GM06990 (cell line): Measurements from ENCODE around the gene CACNA2D3.

Source experiments
- DNase-seq: peaks from one replicate; pipeline ENCODE4 v3.0.0-alpha.2; 2011; ENCODE audit not compliant: insufficient read length; ENCODE audit errors: extremely low read depth
- H3K27me3 ChIP-seq: replicated peaks from 2 replicates; pipeline ENCODE4 v1.6.0; 2011; ENCODE audit warnings: low read length; ENCODE audit not compliant: control insufficient read depth, insufficient read depth
- H3K36me3 ChIP-seq: 2 replicates; pipeline ENCODE4 v1.5.1; 2011; ENCODE audit warnings: low read length; ENCODE audit not compliant: control insufficient read depth, insufficient read depth
- H3K4me3 ChIP-seq: replicated peaks from 2 replicates; pipeline ENCODE4 v1.5.1; 2011; ENCODE audit warnings: low read depth, mild to moderate bottlenecking, control low read depth, low read length
- TF ChIP-seq, protein P1 (sequence below): IDR thresholded peaks from 2 replicates; pipeline ENCODE4 v1.5.1; 2011; ENCODE audit warnings: low read length, control low read depth, mild to moderate bottlenecking, inconsistent platforms; ENCODE audit not compliant: insufficient read depth, poor library complexity, severe bottlenecking

Gene CACNA2D3

DNA sequence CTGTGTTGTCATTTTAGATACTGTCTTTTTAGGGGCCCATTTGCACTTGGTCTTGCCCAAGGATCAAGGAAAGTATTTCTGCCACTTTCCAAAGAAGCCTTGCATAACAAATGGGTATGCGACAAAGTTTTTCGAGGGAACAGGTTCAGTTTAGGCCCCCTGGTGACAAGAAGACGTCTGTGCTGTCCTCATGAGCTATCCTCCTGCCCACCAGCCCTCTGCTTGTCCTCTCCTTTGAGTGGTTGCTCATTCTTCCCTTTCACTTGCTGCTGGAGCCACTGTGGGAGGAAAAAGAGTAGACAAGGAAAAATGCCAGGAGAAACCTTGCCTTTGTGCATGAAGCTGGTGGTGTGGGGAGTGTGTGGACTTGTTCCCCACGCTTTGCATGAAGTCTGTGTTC is 171.9 kb downstream of the CACNA2D3 start:
- H3K36me3 ChIP-seq: no peaks in the 10 kb centered on the region
- DNase-seq: no peak
- TF ChIP-seq, protein P1, sequence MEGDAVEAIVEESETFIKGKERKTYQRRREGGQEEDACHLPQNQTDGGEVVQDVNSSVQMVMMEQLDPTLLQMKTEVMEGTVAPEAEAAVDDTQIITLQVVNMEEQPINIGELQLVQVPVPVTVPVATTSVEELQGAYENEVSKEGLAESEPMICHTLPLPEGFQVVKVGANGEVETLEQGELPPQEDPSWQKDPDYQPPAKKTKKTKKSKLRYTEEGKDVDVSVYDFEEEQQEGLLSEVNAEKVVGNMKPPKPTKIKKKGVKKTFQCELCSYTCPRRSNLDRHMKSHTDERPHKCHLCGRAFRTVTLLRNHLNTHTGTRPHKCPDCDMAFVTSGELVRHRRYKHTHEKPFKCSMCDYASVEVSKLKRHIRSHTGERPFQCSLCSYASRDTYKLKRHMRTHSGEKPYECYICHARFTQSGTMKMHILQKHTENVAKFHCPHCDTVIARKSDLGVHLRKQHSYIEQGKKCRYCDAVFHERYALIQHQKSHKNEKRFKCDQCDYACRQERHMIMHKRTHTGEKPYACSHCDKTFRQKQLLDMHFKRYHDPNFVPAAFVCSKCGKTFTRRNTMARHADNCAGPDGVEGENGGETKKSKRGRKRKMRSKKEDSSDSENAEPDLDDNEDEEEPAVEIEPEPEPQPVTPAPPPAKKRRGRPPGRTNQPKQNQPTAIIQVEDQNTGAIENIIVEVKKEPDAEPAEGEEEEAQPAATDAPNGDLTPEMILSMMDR: no peak
- H3K27me3 ChIP-seq: no peaks in the 10 kb centered on the region; the same call in none of the 2 replicates
- no peak overlapping the region for H3K4me3 ChIP-seq

DNA sequence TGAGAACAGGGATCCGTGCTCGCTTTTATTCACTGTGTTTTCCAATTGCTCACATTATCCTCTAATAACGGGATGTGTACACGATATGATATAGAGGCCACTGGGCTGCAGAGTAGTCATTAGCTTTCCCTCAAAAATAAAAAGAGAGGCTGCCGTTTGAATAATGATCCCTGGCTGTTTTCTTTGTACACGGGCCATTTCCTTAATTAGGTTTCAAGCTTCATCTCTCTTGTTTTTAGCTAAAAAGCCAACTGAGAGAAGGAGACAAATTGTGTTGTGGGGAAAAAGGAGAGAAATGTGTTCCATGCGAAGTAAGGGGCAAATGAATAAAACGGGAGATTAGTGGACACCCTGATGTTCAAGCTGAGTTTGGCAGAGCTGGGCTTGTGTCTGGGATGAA is 174.2 kb downstream of the CACNA2D3 start:
- DNase-seq: no peak
- TF ChIP-seq, protein P1: no peak
- Histone ChIP-seq H3K4me3 (no peak overlapping the region), H3K27me3 (no peaks in the 10 kb centered on the region; the same call in none of the 2 replicates), H3K36me3 (no peaks in the 10 kb centered on the region)

DNA sequence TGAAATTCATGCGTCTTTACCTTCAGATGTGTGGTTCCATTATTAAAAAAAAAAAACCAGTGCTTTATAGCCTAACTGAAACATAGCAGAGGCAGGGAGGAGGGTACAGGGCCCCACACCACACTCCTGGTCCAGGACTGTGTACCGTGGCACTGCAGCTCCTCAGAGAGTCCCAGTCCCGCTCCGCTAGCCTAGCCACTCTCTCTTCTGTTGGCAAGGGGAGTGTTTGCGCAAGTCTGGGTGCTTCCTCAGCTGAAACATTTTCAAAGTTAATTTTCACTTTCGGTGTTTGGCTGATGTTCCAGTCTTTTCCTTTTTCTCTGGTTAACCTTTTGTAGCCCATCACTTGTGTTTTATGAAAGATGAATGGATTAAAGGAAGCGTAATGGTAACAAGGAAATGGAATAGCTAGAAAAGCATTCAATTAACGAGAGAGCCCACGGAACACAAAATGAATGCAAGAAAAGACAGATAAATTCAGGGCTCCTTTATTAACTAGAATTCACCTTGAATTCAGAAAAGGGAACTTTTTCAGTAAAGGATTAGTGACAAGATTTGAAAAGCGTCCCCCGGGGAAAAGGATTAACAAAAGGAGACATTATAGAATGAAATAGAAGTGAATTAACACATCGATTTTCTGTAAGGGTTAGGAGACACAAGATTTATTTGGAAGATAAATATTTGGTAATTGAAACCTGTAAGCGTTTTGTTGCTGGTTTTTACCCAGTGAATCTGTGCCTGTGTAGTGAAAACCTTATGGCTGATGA is 177.0 kb downstream of the CACNA2D3 start:
- no peaks in the 10 kb centered on the region; the same call in none of the 2 replicates for H3K27me3 ChIP-seq
- TF ChIP-seq, protein P1: no peak
- no peaks in the 10 kb centered on the region for H3K36me3 ChIP-seq
- H3K4me3 ChIP-seq: no peak overlapping the region
- DNase-seq: no peak

DNA sequence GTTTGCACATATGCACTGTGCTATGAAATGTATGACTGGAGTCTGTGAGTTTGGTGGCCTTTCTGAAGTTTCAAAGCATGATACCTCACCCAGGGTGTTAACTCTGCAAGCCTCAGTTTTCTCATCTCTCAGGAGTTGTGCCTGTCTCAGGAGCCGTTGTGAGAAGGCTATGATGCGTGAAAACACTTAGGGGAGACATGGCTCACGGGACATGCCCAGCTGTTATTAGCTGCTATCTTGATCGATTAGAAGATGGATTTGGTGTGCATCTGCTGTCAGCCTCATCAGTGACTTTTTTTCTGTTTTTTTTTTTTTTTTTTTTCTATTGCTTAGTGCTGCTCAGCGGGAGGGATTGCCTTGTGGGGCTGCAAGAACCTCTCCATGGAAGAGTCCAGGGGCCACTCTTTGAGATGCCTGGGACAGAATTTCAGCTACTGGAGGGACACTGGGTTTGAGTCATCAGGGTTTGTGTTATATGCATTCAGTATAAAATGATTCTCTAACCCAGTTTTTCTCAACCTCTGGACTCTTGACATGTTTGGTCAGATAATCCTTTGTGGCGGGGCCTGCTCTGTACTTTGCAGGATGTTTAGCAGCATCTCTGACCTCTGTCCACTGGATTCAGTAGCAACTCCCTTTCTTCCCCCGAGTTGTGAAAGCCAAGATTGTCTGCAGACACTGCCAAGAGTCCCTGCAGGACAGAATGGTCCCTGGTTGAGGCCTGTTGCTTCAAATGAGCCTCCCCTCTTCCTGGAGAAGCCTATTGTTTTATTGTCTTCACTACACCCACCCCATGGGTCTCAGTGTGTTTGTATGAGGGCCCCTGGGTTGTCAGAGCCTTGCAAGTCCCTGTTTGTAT is 181.4 kb downstream of the CACNA2D3 start:
- no peak overlapping the region for H3K4me3 ChIP-seq
- no peak for DNase-seq
- no peaks in the 10 kb centered on the region; the same call in 1 of the 2 replicates for H3K27me3 ChIP-seq
- TF ChIP-seq, protein P1: no peak
- no peaks in the 10 kb centered on the region for H3K36me3 ChIP-seq

DNA sequence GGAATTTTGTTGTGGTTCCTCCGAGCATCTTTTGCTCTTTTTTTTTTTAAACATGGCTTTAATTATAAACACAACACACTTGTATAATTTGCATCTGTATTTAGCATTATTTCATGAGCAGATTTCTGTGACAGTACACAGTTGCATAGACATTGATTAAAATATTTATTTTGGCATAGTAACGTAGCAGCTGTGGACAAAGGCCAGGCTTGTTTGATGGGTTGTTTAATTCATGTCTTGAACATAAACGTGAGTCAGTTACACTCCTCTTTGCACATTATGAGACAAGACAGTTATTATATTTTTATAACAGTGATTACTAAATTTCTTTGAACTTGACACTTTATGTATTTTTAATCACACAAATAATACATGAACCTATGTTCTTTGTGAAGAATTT is 182.5 kb downstream of the CACNA2D3 start:
- Histone ChIP-seq H3K27me3 (no peaks in the 10 kb centered on the region; the same call in 1 of the 2 replicates), H3K4me3 (no peak overlapping the region), H3K36me3 (no peaks in the 10 kb centered on the region)
- DNase-seq: no peak
- TF ChIP-seq, protein P1: no peak
